GM12892 (cell line): ENCODE data around the gene KLHL35.

Experiments used
- DNase-seq: peaks from one replicate; pipeline ENCODE4 v3.0.0; 2011; ENCODE audit not compliant: insufficient read length
- FAIRE-seq: peaks from 2 replicates; lab custom pipeline; 2011; peaks lifted over from hg19 to GRCh38; lab: Jason Lieb, UNC
- POLR2A ChIP-seq: IDR thresholded peaks from 2 replicates; pipeline ENCODE4 v1.6.1; 2011; ENCODE audit warnings: low read depth, low read length, control low read depth
- POLR2AphosphoS5 ChIP-seq: IDR thresholded peaks from 2 replicates; pipeline ENCODE4 v1.6.1; 2011; ENCODE audit warnings: low read depth, low read length, control low read depth
- TAF1 ChIP-seq: IDR thresholded peaks from 2 replicates; pipeline ENCODE4 v1.6.1; 2011; ENCODE audit warnings: low read depth, mild to moderate bottlenecking, control low read depth, low read length, borderline replicate concordance

Gene KLHL35

GRCh38 chr11:75474878-75475766 is 42.1 kb upstream of the KLHL35 start:
- FAIRE-seq (no peak), DNase-seq (no peak)
- no peak for TF ChIP-seq POLR2A
- no peak for TF ChIP-seq TAF1

- TF ChIP-seq TAF1: no peak
- no peak for DNase-seq
- FAIRE-seq: no peak
Measured at GRCh38 chr11:75474240-75474639, 41.2 kb upstream of the KLHL35 start.

GRCh38 chr11:75473684-75474083 is 40.7 kb upstream of the KLHL35 start:
- FAIRE-seq (no peak), DNase-seq (no peak)
- no peak for TF ChIP-seq POLR2AphosphoS5
- no peak for TF ChIP-seq POLR2A
- TF ChIP-seq TAF1: no peak

GRCh38 chr11:75472081-75472732 is 39.2 kb upstream of the KLHL35 start:
- TF ChIP-seq TAF1: no peak
- no peak for TF ChIP-seq POLR2AphosphoS5
- no peak for TF ChIP-seq POLR2A
- DNase-seq (no peak), FAIRE-seq (no peak)

- FAIRE-seq (no peak), DNase-seq (no peak)
- no peak for TF ChIP-seq POLR2A
- TF ChIP-seq TAF1: no peak
- no peak for TF ChIP-seq POLR2AphosphoS5
Measured at GRCh38 chr11:75471176-75471973, 38.4 kb upstream of the KLHL35 start.

GRCh38 chr11:75470476-75471080 is 37.6 kb upstream of the KLHL35 start:
- no peak for TF ChIP-seq POLR2A
- FAIRE-seq (no peak), DNase-seq (no peak)

GRCh38 chr11:75469785-75470405 is 36.9 kb upstream of the KLHL35 start:
- TF ChIP-seq TAF1: no peak
- TF ChIP-seq POLR2A: no peak
- no peak for TF ChIP-seq POLR2AphosphoS5
- DNase-seq (no peak), FAIRE-seq (no peak)

- no peak for TF ChIP-seq POLR2AphosphoS5
- no peak for TF ChIP-seq POLR2A
- TF ChIP-seq TAF1: no peak
- no peak for DNase-seq
- no peak for FAIRE-seq
Measured at GRCh38 chr11:75468534-75469340, 35.7 kb upstream of the KLHL35 start.

- no peak for FAIRE-seq
- no peak for DNase-seq
- TF ChIP-seq POLR2A: no peak
- TF ChIP-seq POLR2AphosphoS5: no peak
- TF ChIP-seq TAF1: no peak
Measured at GRCh38 chr11:75467881-75468280, 34.9 kb upstream of the KLHL35 start.

- no peak for DNase-seq
- TF ChIP-seq TAF1 (no peak), POLR2A (no peak), POLR2AphosphoS5 (no peak)
- FAIRE-seq: no peak
Measured at GRCh38 chr11:75467311-75467710, 34.3 kb upstream of the KLHL35 start.
